Measurements from ENCODE around the gene GHITM.
A peak's percentile ranks its signal among the peaks of the same experiment; 100 is the strongest.
"Not testable (repeated sequence)": the region's sequence is repeated elsewhere in the genome, so short reads cannot be mapped to it uniquely, and the experiment has no call there.

GHITM gene

GRCh38 chr10:84148006-84148597 is 8.8 kb downstream of the GHITM start:
- DNase-seq (ENCODE audit: low read depth in 3 of 3): not testable (repeated sequence)

DNA sequence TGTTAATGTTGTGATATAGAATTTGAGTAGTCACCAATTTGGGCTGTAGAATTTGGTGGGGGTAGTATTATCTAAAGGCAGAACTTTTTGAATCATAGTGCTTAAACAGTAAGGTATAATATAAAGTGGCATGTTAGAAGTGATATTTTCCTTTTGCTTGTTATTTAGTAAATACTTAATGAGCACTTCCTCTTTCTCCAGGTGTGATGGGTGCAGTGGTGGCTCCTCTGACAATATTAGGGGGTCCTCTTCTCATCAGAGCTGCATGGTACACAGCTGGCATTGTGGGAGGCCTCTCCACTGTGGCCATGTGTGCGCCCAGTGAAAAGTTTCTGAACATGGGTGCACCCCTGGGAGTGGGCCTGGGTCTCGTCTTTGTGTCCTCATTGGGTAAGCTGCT is 10.5 kb downstream of the GHITM start:
- DNase-seq (ENCODE audit: low read depth in 3 of 3): no peak

DNA sequence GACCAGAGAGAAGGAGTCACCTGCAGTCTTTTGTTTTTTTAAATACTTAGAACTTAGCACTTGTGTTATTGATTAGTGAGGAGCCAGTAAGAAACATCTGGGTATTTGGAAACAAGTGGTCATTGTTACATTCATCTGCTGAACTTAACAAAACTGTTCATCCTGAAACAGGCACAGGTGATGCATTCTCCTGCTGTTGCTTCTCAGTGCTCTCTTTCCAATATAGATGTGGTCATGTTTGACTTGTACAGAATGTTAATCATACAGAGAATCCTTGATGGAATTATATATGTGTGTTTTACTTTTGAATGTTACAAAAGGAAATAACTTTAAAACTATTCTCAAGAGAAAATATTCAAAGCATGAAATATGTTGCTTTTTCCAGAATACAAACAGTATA is 13.5 kb downstream of the GHITM start:
- DNase-seq (ENCODE audit: low read depth in 3 of 3): no peak

- no peak for DNase-seq (ENCODE audit: low read depth in 3 of 3)
These were observed 16.2 kb downstream of the GHITM start for GRCh38 chr10:84155521-84155920.

GRCh38 chr10:84156009-84156408 is 16.7 kb downstream of the GHITM start:
- no peak for DNase-seq (ENCODE audit: low read depth in 3 of 3)

GRCh38 chr10:84156768-84157167 is 17.5 kb downstream of the GHITM start:
- DNase-seq (ENCODE audit: low read depth in 3 of 3): peak in 1 of 3 experiments; percentile 27

- DNase-seq (ENCODE audit: low read depth in 3 of 3): no peak
These were observed 18.8 kb downstream of the GHITM start for GRCh38 chr10:84158061-84158460.

GRCh38 chr10:84158550-84158949 is 19.2 kb downstream of the GHITM start:
- DNase-seq (ENCODE audit: low read depth in 3 of 3): no peak

DNA sequence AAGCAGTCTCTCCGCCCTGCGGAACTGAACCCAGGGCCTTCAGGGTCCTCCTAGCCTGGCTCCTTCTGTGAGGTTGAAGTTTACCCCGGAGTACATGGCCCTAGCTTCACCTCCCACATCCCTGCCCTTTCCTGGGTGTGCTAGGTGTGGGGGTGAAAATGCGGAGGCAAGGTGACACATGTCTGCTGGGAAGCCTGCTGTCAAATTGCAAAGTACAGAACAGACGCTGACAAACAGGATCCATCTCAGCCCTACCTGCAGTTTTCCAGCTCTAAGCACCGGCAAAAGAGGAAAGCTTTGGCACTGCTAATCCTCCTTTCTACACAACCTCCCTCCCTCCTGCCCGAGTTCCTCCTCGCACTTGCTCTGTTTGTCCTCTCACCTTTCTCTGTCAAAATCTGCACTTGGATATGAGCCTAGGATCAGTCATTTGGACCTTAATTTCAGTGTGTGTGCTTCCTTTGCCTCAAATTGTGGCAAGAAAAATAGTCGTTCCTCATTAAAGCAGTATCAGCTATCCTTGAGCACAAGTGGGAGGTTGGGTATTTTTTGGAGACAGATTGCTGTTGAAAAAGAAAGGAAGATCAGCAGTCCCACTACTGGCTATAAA is 19.9 kb downstream of the GHITM start:
- DNase-seq (ENCODE audit: low read depth in 3 of 3): no peak

GRCh38 chr10:84160663-84161362 is 21.5 kb downstream of the GHITM start:
- DNase-seq (ENCODE audit: low read depth in 3 of 3): no peak

DNA sequence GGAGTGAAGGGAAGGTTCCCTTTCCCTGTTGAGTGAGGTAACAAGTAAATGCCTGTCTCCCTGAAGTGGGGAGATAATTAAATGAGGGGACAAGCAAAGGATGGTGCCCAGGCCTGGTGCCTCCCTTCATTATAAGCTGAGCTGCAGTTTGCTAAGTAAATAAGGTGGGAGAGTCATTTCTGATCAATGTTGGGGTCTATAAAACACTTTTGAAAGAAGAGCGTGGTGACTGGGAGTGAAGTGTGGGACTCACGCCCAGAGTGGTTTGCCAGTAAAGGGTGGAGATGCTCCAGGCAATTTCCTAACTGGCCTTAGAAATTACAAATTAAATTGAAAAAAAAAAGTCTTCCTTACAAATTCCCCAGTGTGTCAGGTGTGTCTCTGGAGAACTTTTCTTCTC is 24.7 kb downstream of the GHITM start:
- no peak for DNase-seq (ENCODE audit: low read depth in 3 of 3)

GRCh38 chr10:84164442-84164841 is 25.1 kb downstream of the GHITM start:
- DNase-seq (ENCODE audit: low read depth in 3 of 3): no peak

DNA sequence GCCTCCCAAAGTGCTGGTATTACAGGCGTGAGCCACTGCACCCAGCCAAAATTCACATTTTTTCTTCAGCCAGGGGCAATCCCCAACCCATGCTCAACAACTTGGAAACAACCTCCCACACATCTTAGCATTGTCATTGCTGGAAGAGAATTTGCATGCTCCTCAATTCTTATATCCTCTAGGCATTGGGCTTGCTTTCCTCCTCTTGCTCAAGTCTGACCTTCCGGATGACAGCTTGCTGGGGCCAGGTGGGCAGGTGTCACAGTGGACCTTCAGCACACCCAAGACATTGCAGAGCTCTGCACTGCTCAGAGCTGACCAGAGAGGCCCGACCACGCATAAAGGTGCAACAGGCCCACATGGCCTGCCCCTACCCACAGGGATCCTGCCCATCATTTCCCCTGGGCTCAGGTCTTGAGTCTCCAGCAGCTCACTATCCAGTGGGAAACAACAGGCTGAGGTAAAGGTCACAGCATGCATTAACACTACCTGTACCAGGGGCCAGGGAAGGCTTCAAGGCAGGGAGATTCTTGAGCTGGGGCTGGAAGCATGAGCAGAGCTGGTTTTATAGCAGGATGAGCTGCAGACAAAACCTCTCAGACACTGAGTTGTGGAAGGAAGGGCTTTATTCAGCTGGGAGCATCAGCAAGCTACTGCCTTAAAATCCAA is 27.4 kb downstream of the GHITM start:
- no peak for DNase-seq (ENCODE audit: low read depth in 3 of 3)

GRCh38 chr10:84167289-84167653 is 28.0 kb downstream of the GHITM start:
- not testable (repeated sequence) for DNase-seq (ENCODE audit: low read depth in 3 of 3)

DNA sequence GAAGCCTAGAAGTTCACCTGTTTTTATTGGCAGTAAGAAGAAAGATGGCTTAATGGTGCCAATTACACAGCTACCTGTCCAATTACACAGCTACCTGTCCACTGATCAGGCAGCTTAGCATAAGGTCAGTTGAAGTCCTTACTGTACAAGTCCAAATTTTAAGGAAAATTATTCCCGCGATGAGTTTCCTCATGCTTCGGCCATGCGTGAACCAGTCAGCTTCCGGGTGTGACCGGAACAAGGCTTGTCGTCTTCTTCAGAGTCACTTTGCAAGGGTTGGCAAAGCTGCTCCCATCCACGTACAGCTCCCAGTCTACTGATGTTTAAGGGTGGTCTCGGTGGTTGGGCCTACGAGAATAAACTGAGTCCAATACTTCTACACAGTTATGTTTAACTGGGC is 29.1 kb downstream of the GHITM start:
- DNase-seq (ENCODE audit: low read depth in 3 of 3): not testable (repeated sequence)

- DNase-seq (ENCODE audit: low read depth in 3 of 3): not testable (repeated sequence)
These were observed 31.9 kb downstream of the GHITM start for GRCh38 chr10:84171237-84171636.

- not testable (repeated sequence) for DNase-seq (ENCODE audit: low read depth in 3 of 3)
These were observed 32.6 kb downstream of the GHITM start for GRCh38 chr10:84171700-84172466.

DNA sequence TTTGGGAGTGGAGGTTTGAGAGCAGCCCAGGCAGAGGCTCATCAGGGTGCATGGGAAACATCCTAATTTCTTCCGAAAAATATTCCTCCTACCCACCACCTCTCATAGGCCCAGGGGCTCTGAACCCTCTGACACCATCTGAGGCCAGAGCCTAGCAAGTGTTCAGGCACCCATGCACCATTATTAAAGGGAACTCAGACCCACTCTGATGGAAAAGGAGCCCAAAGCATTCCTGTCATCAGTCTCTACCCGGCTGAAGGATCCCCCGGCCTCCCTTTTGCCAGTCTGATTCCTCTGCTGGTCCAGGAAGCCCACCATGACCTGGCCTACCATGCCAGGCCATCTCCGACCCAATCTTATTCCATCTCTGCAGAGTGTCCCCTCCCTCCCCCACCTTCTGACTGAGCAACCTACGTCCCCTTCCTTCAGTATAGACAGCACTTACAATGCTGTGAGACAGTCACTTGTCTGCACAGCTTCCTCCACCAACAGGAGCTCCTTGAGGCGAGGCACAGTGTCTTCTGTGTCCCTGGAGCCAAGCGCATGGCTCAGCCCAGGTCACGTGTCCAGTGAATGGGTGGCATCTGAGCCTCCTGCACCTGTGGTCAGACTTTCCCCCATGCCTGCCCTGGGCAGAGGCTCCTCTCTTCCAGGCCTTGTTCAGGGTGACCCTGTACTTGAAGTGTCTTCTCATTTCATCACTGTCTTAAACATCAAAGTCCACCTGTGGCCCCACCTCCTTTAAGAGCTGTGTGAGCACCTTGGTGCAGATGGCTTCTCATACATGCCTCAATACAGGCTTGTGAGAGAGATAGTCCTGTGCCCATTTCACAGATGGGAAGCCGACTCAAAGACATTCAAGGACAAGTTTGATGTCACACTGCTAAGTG is 33.4 kb downstream of the GHITM start:
- no peak for DNase-seq (ENCODE audit: low read depth in 3 of 3)

DNA sequence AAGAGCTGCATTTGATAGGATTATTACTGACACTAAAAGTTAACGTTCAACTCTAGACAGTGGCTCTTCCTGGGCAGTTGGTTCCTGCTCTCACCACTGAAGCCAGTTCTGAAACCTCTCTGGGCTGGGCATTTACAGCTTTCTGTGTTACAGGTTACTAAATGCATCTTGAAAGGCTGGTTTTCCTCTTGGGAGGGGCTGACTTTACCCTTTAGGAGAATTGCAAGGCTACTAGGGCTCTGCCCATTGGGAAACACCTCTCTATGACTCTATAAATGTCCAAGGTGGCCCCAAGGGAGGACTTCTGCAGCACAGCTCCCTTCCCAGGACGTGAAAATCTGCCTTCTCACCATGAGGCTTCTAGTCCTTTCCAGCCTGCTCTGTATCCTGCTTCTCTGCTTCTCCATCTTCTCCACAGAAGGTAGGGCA is 34.2 kb downstream of the GHITM start, which contains the start of gene GPR15LG:
Gene GPR15LG (plus strand): TSS at position 301 of the 429 bp plus-strand sequence. CDS start 51 bp downstream, at position 352.
- no peak for DNase-seq (ENCODE audit: low read depth in 3 of 3)

GRCh38 chr10:84175436-84175835 is 36.1 kb downstream of the GHITM start:
- DNase-seq (ENCODE audit: low read depth in 3 of 3): no peak

GRCh38 chr10:84176351-84176750 is 37.0 kb downstream of the GHITM start:
- no peak for DNase-seq (ENCODE audit: low read depth in 3 of 3)
